GM12878 (cell line): ENCODE results near the gene PEX5. TPM values are rescaled to one million over a fixed set of nuclear protein-coding genes. Genes with fewer than 3 reads are reported as not detected.

Experiments used
- ATAC-seq: fragments of 200-7000 bp; cut with Tn5 transposase; 3 replicates; pipeline ENCODE4 v1.9.1; 2020; ENCODE audit warnings: mild to moderate bottlenecking, moderate library complexity
- BruUV-seq: library from RNA; stranded (reverse); fragments of 400-500 nt; replicated peaks from 2 replicates; lab custom pipeline; 2021; lab: Mats Ljungman, UMichigan
- CTCF ChIA-PET: fragments of 300-600 bp; sonication (Branson Sonifier 250); formaldehyde crosslinking; extraction: SDS; loops from one replicate; lab custom pipeline; 2021; ENCODE audit warnings: inconsistent platforms; lab: Yijun Ruan, JAX
- POLR2A ChIA-PET: fragments of 350-600 bp; formaldehyde crosslinking; extraction: SDS; loops from one replicate; lab custom pipeline; 2021; ENCODE audit warnings: inconsistent platforms; lab: Charles Lee
- RAD21 ChIA-PET: fragments of 300-600 bp; sonication (Branson Sonifier 250); formaldehyde crosslinking; loops from one replicate; lab custom pipeline; 2023; ENCODE audit warnings: antibody characterized with exemption; ENCODE audit not compliant: unreplicated experiment; lab: Charles Lee
- SMC1A ChIA-PET: fragments of 300-600 bp; sonication (Branson Sonifier 250); formaldehyde crosslinking; loops from one replicate; lab custom pipeline; 2023; ENCODE audit not compliant: unreplicated experiment, uncharacterized antibody; lab: Charles Lee
- DNase-seq: peaks from one replicate; pipeline ENCODE4 v3.0.0-alpha.2; 2011; ENCODE audit warnings: low read depth, low spot score
- FAIRE-seq: peaks from 3 replicates; lab custom pipeline; 2011; peaks lifted over from hg19 to GRCh38; lab: Jason Lieb, UNC
- H2AFZ ChIP-seq: 2 replicates; pipeline ENCODE4 v1.6.0; 2011; ENCODE audit warnings: low read depth, low read length, control low read depth; ENCODE audit not compliant: control insufficient read depth
- H3K27ac ChIP-seq: 2 replicates; pipeline ENCODE4 v1.5.1; 2011; ENCODE audit warnings: control low read depth; ENCODE audit not compliant: control insufficient read depth, insufficient read depth
- H3K27me3 ChIP-seq, 2 experiments: replicated peaks in 1 of 2; 2 replicates each; pipeline versions ENCODE4 v1.6.0 to v1.6.1; 2011; ENCODE audit warnings: low read length in 1 of 2; ENCODE audit not compliant: control insufficient read depth in 2 of 2, insufficient read depth in 2 of 2
- H3K36me3 ChIP-seq, 2 experiments: 2 replicates each; pipeline ENCODE4 v1.5.1; 2011; ENCODE audit warnings: low read length in 1 of 2; ENCODE audit not compliant: control insufficient read depth in 2 of 2, insufficient read depth in 2 of 2
- H3K4me1 ChIP-seq: 2 replicates; pipeline ENCODE4 v1.6.1; 2011; ENCODE audit warnings: mild to moderate bottlenecking, low read length, moderate library complexity, mixed read lengths; ENCODE audit not compliant: control insufficient read depth, insufficient read depth
- H3K4me2 ChIP-seq: 2 replicates; pipeline ENCODE4 v1.6.0; 2011; ENCODE audit warnings: control low read depth; ENCODE audit not compliant: control insufficient read depth, insufficient read depth
- H3K4me3 ChIP-seq: fragments of 200-600 bp; sonication (generic); 2 replicates; pipeline ENCODE4 v1.5.1; 2016
- H3K79me2 ChIP-seq: 2 replicates; pipeline ENCODE4 v1.6.0; 2011; ENCODE audit warnings: low read length; ENCODE audit not compliant: control insufficient read depth, insufficient read depth
- H3K9ac ChIP-seq: 2 replicates; pipeline ENCODE4 v1.8.0; 2011; ENCODE audit warnings: low read length, control low read depth, mixed read lengths; ENCODE audit not compliant: control insufficient read depth, insufficient read depth
- H3K9me3 ChIP-seq: replicated peaks from 3 replicates; pipeline ENCODE4 v1.5.1; 2011; ENCODE audit warnings: mild to moderate bottlenecking, low read length; ENCODE audit not compliant: control insufficient read depth, insufficient read depth
- H4K20me1 ChIP-seq: 2 replicates; pipeline ENCODE4 v1.6.0; 2011; ENCODE audit not compliant: control insufficient read depth, insufficient read depth
- CHD4 ChIP-seq: fragments of 200-600 bp; sonication (generic); IDR thresholded peaks from 2 replicates; pipeline ENCODE4 v1.6.1; 2016; ENCODE audit warnings: mild to moderate bottlenecking
- EP300 ChIP-seq, 2 experiments: fragments of 150-350 bp in 1 of 2; IDR thresholded peaks; 2 replicates each; pipeline ENCODE4 v1.6.1; 2011 to 2012; ENCODE audit warnings: low read depth in 2 of 2, low read length in 2 of 2, borderline replicate concordance in 1 of 2, improper control_type of control experiment in 1 of 2, inconsistent platforms in 1 of 2; ENCODE audit not compliant: control insufficient read depth in 1 of 2
- RAD51 ChIP-seq: fragments of 450-650 bp; IDR thresholded peaks from 2 replicates; pipeline ENCODE4 v1.6.1; 2016; ENCODE audit warnings: moderate library complexity, mild to moderate bottlenecking, inconsistent platforms
- RFX5 ChIP-seq: IDR thresholded peaks from 2 replicates; pipeline ENCODE4 v1.6.1; 2011; ENCODE audit warnings: low read depth, low read length, improper control_type of control experiment
- SREBF2 ChIP-seq: IDR thresholded peaks from 2 replicates; pipeline ENCODE4 v1.6.1; 2012; ENCODE audit warnings: mild to moderate bottlenecking, low read length
- WGBS: methylation state at CpG from one replicate; pipeline ENCODE4 v1.1.6; 2016; ENCODE audit warnings: low lambda C conversion rate; ENCODE audit not compliant: insufficient replicate concordance, insufficient coverage; ENCODE audit errors: missing lambda C conversion rate; 5-methylcytosine and 5-hydroxymethylcytosine counted together
- in situ Hi-C: fragments of 300-500 bp; cut with MboI; formaldehyde crosslinking; loops from 9 replicates; pipeline ENCODE4 v1.14.3; 2018; ENCODE audit warnings: mixed read lengths
- intact Hi-C: fragments of 100-400 bp; cut with micrococcal nuclease; formaldehyde crosslinking; loops from one replicate; pipeline ENCODE4 v1.14.2; 2022; ENCODE audit not compliant: unreplicated experiment
- polyA plus RNA-seq, 11 experiments: library from polyadenylated mRNA; depleted of rRNA in 4 of 11; unstranded in 6 of 11; stranded (reverse) in 5 of 11; fragments of >200 nt; fragmentation: Nextera tagmentation in 4 of 11; fragmentation: Illumina TruSeq in 1 of 11; extraction: Ambion mirVana in 4 of 11; extraction: Trizol in 1 of 11; gene quantifications; 1 replicate in 1 of 11; 2 replicates in 10 of 11; pipeline versions ENCODE4 v1.2.1 to v1.2.3, GENCODE V29; 2011 to 2016; ENCODE audit warnings: inconsistent platforms in 2 of 11, missing spikeins in 2 of 11, low read depth in 1 of 11
- total RNA-seq, 4 experiments: library from RNA; depleted of rRNA in 3 of 4; stranded (reverse); fragments of >200 nt in 3 of 4; fragmentation: Illumina TruSeq in 1 of 4; extraction: Trizol in 1 of 4; gene quantifications; 2 replicates each; pipeline versions ENCODE4 v1.2.1 to v1.2.3, GENCODE V29; 2013 to 2021
- TF ChIP-seq, protein P1 (sequence below): fragments of 450-650 bp; IDR thresholded peaks from 2 replicates; pipeline ENCODE4 v1.6.1; 2017; ENCODE audit warnings: mild to moderate bottlenecking, moderate library complexity
- TF ChIP-seq, protein P2 (sequence below): fragments of 450-650 bp; formaldehyde crosslinking; IDR thresholded peaks from 2 replicates; pipeline ENCODE4 v1.4.0; 2020; ENCODE audit warnings: mild to moderate bottlenecking, moderate library complexity
- TF ChIP-seq, protein P3 (sequence below): fragments of 450-650 bp; formaldehyde crosslinking; IDR thresholded peaks from 2 replicates; pipeline ENCODE4 v1.5.0; 2022; ENCODE audit warnings: mild to moderate bottlenecking, missing genetic modification characterization
- TF ChIP-seq, protein P4 (sequence below): fragments of 150-350 bp; IDR thresholded peaks from 2 replicates; pipeline ENCODE4 v1.6.1; 2016; ENCODE audit warnings: low read depth, low read length

The PEX5 gene
- total and polyA plus RNA-seq, 10 of the 15 experiments (the other 5 are each of a cell fraction or from before 2014, with no cell fraction given): 1.3 to 31.9 (median 13.1) TPM

DNA sequence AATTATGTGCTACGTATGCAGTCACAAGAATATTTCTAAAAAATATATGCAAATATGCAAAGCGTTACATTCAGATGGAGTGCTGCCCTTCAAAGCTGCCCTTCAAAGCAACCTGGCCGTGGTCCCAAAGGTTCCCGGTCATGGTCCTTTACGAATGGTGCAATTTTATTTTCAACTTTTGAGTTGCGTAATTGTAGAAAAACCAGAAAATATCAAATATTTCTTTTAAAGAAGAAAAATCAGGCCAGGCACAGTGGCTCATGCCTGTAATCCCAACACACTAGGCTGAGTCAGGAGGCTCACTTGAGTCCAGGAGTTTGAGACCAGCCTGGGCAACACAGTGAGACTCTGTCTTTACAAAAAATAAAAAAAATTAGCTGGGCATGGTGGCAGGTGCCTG lies 38.0 kb upstream of the PEX5 start:
- no peak overlapping the region for H3K27ac ChIP-seq
- H3K27me3 ChIP-seq: no peaks in the 10 kb centered on the region
- no peaks in the 10 kb centered on the region for H3K79me2 ChIP-seq
- intact Hi-C loops (no loop called here), in situ Hi-C loops (no loop called here)
- no peak for FAIRE-seq
- no peak overlapping the region for H2AFZ ChIP-seq
- ChIA-PET CTCF (no interaction called here), SMC1A (no interaction called here), RAD21 (no interaction called here), POLR2A (no interaction called here)
- ATAC-seq: no peak
- WGBS: 97% methylated on average over 6 of the region's 6 CpGs
- H3K4me2 ChIP-seq: no peak overlapping the region
- peaks cover 11 to 20% of the 10 kb centered on the region in 2 experiments for H3K36me3 ChIP-seq
- no peak for DNase-seq
- H3K4me1 ChIP-seq: no peaks in the 10 kb centered on the region
- H3K9ac ChIP-seq: no peak overlapping the region
- BruUV-seq: no TSS peak
- no peaks in the 10 kb centered on the region; the same call in 1 of the 2 replicates for H4K20me1 ChIP-seq
- H3K4me3 ChIP-seq: no peak overlapping the region
- no peaks in the 10 kb centered on the region for H3K9me3 ChIP-seq
- TF ChIP-seq CHD4 (no peak), SREBF2 (no peak), RFX5 (no peak), EP300 (IDR thresholded peaks at IDR 0.05; ENCODE audit: borderline replicate concordance in 1 of 2, control insufficient read depth in 1 of 2, low read depth in 2 of 2, low read length in 2 of 2) (no peak), RAD51 (no peak)
- TF ChIP-seq, protein P1, sequence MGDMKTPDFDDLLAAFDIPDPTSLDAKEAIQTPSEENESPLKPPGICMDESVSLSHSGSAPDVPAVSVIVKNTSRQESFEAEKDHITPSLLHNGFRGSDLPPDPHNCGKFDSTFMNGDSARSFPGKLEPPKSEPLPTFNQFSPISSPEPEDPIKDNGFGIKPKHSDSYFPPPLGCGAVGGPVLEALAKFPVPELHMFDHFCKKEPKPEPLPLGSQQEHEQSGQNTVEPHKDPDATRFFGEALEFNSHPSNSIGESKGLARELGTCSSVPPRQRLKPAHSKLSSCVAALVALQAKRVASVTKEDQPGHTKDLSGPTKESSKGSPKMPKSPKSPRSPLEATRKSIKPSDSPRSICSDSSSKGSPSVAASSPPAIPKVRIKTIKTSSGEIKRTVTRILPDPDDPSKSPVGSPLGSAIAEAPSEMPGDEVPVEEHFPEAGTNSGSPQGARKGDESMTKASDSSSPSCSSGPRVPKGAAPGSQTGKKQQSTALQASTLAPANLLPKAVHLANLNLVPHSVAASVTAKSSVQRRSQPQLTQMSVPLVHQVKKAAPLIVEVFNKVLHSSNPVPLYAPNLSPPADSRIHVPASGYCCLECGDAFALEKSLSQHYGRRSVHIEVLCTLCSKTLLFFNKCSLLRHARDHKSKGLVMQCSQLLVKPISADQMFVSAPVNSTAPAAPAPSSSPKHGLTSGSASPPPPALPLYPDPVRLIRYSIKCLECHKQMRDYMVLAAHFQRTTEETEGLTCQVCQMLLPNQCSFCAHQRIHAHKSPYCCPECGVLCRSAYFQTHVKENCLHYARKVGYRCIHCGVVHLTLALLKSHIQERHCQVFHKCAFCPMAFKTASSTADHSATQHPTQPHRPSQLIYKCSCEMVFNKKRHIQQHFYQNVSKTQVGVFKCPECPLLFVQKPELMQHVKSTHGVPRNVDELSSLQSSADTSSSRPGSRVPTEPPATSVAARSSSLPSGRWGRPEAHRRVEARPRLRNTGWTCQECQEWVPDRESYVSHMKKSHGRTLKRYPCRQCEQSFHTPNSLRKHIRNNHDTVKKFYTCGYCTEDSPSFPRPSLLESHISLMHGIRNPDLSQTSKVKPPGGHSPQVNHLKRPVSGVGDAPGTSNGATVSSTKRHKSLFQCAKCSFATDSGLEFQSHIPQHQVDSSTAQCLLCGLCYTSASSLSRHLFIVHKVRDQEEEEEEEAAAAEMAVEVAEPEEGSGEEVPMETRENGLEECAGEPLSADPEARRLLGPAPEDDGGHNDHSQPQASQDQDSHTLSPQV: no peak
- TF ChIP-seq, protein P2, sequence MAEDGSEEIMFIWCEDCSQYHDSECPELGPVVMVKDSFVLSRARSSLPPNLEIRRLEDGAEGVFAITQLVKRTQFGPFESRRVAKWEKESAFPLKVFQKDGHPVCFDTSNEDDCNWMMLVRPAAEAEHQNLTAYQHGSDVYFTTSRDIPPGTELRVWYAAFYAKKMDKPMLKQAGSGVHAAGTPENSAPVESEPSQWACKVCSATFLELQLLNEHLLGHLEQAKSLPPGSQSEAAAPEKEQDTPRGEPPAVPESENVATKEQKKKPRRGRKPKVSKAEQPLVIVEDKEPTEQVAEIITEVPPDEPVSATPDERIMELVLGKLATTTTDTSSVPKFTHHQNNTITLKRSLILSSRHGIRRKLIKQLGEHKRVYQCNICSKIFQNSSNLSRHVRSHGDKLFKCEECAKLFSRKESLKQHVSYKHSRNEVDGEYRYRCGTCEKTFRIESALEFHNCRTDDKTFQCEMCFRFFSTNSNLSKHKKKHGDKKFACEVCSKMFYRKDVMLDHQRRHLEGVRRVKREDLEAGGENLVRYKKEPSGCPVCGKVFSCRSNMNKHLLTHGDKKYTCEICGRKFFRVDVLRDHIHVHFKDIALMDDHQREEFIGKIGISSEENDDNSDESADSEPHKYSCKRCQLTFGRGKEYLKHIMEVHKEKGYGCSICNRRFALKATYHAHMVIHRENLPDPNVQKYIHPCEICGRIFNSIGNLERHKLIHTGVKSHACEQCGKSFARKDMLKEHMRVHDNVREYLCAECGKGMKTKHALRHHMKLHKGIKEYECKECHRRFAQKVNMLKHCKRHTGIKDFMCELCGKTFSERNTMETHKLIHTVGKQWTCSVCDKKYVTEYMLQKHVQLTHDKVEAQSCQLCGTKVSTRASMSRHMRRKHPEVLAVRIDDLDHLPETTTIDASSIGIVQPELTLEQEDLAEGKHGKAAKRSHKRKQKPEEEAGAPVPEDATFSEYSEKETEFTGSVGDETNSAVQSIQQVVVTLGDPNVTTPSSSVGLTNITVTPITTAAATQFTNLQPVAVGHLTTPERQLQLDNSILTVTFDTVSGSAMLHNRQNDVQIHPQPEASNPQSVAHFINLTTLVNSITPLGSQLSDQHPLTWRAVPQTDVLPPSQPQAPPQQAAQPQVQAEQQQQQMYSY (CRISPR knock-in tag): no peak
- TF ChIP-seq, protein P3, sequence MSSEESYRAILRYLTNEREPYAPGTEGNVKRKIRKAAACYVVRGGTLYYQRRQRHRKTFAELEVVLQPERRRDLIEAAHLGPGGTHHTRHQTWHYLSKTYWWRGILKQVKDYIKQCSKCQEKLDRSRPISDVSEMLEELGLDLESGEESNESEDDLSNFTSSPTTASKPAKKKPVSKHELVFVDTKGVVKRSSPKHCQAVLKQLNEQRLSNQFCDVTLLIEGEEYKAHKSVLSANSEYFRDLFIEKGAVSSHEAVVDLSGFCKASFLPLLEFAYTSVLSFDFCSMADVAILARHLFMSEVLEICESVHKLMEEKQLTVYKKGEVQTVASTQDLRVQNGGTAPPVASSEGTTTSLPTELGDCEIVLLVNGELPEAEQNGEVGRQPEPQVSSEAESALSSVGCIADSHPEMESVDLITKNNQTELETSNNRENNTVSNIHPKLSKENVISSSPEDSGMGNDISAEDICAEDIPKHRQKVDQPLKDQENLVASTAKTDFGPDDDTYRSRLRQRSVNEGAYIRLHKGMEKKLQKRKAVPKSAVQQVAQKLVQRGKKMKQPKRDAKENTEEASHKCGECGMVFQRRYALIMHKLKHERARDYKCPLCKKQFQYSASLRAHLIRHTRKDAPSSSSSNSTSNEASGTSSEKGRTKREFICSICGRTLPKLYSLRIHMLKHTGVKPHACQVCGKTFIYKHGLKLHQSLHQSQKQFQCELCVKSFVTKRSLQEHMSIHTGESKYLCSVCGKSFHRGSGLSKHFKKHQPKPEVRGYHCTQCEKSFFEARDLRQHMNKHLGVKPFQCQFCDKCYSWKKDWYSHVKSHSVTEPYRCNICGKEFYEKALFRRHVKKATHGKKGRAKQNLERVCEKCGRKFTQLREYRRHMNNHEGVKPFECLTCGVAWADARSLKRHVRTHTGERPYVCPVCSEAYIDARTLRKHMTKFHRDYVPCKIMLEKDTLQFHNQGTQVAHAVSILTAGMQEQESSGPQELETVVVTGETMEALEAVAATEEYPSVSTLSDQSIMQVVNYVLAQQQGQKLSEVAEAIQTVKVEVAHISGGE: no peak
- TF ChIP-seq, protein P4, sequence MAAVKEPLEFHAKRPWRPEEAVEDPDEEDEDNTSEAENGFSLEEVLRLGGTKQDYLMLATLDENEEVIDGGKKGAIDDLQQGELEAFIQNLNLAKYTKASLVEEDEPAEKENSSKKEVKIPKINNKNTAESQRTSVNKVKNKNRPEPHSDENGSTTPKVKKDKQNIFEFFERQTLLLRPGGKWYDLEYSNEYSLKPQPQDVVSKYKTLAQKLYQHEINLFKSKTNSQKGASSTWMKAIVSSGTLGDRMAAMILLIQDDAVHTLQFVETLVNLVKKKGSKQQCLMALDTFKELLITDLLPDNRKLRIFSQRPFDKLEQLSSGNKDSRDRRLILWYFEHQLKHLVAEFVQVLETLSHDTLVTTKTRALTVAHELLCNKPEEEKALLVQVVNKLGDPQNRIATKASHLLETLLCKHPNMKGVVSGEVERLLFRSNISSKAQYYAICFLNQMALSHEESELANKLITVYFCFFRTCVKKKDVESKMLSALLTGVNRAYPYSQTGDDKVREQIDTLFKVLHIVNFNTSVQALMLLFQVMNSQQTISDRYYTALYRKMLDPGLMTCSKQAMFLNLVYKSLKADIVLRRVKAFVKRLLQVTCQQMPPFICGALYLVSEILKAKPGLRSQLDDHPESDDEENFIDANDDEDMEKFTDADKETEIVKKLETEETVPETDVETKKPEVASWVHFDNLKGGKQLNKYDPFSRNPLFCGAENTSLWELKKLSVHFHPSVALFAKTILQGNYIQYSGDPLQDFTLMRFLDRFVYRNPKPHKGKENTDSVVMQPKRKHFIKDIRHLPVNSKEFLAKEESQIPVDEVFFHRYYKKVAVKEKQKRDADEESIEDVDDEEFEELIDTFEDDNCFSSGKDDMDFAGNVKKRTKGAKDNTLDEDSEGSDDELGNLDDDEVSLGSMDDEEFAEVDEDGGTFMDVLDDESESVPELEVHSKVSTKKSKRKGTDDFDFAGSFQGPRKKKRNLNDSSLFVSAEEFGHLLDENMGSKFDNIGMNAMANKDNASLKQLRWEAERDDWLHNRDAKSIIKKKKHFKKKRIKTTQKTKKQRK: no peak
